Endothelial cell of umbilical vein (primary cell): ENCODE results near the gene FAM53A. TPM values are rescaled to one million over a fixed set of nuclear protein-coding genes. Genes with fewer than 3 reads are reported as not detected.

Experiments used
- BruUV-seq: library from RNA; stranded (reverse); fragments of 400-500 nt; replicated peaks from 2 replicates; lab custom pipeline; 2021; lab: Mats Ljungman, UMichigan
- CTCF ChIA-PET: fragments of 300-600, 350-600 bp; sonication (Branson Sonifier 250); formaldehyde crosslinking; loops from one replicate; lab custom pipeline; 2021; ENCODE audit warnings: antibody characterized with exemption, inconsistent platforms; lab: Charles Lee
- POLR2A ChIA-PET: fragments of 300-600, 350-600 bp; sonication (Branson Sonifier 250); formaldehyde crosslinking; loops from one replicate; lab custom pipeline; 2021; ENCODE audit warnings: antibody characterized with exemption, inconsistent platforms; lab: Charles Lee
- DNase-seq: peaks from one replicate; pipeline ENCODE4 v3.0.0-alpha.2; 2011; ENCODE audit warnings: low read depth, low spot score
- FAIRE-seq: peaks from 2 replicates; lab custom pipeline; 2011; peaks lifted over from hg19 to GRCh38; lab: Jason Lieb, UNC
- H2AFZ ChIP-seq: 2 replicates; pipeline ENCODE4 v1.6.0; 2012; ENCODE audit warnings: low read depth, low read length, control low read depth, inconsistent platforms
- H3K27ac ChIP-seq: 2 replicates; pipeline ENCODE4 v1.5.1; 2011; ENCODE audit warnings: low read depth, mild to moderate bottlenecking, control low read depth, low read length, moderate library complexity; ENCODE audit not compliant: insufficient read depth
- H3K27me3 ChIP-seq, 2 experiments: 2 replicates each; pipeline versions ENCODE4 v1.6.0 to v1.6.1; 2011; ENCODE audit warnings: low read length in 2 of 2, mixed read lengths in 1 of 2; ENCODE audit not compliant: control insufficient read depth in 2 of 2, insufficient read depth in 2 of 2
- H3K36me3 ChIP-seq, 2 experiments: 2 replicates in 1 of 2; 3 replicates in 1 of 2; pipeline ENCODE4 v1.5.1; 2011; ENCODE audit warnings: low read length in 2 of 2, mild to moderate bottlenecking in 1 of 2, moderate library complexity in 1 of 2; ENCODE audit not compliant: control insufficient read depth in 2 of 2, insufficient read depth in 2 of 2; ENCODE audit errors: extremely low read depth in 1 of 2
- H3K4me1 ChIP-seq: 3 replicates; pipeline ENCODE4 v1.5.1; 2011; ENCODE audit warnings: mild to moderate bottlenecking, low read length; ENCODE audit not compliant: control insufficient read depth, insufficient read depth; ENCODE audit errors: extremely low read depth
- H3K4me2 ChIP-seq: 2 replicates; pipeline ENCODE4 v1.6.1; 2011; ENCODE audit warnings: low read length, control low read depth, mixed read lengths; ENCODE audit not compliant: insufficient read depth
- H3K4me3 ChIP-seq, 3 experiments: fragments of 200-600 bp in 1 of 3; sonication (generic), shearing (Covaris generic) in 1 of 3; replicated peaks in 1 of 3; 2 replicates each; pipeline ENCODE4 v1.5.1; 2011 to 2016; ENCODE audit warnings: control low read depth in 3 of 3, low read length in 3 of 3, mild to moderate bottlenecking in 2 of 3, inconsistent platforms in 1 of 3, low read depth in 1 of 3, moderate library complexity in 1 of 3; ENCODE audit not compliant: insufficient read depth in 1 of 3
- H3K79me2 ChIP-seq: 2 replicates; pipeline ENCODE4 v1.6.0; 2012; ENCODE audit warnings: low read length, inconsistent platforms; ENCODE audit not compliant: control insufficient read depth, insufficient read depth
- H3K9ac ChIP-seq: replicated peaks from 2 replicates; pipeline ENCODE3; 2011; ENCODE audit warnings: low read length, control low read depth; ENCODE audit not compliant: insufficient read depth; ENCODE audit errors: extremely low read depth
- H3K9me1 ChIP-seq: replicated peaks from 3 replicates; pipeline ENCODE4 v1.6.0; 2011; ENCODE audit warnings: mild to moderate bottlenecking, low read length; ENCODE audit not compliant: control insufficient read depth, insufficient read depth; ENCODE audit errors: extremely low read depth
- H3K9me3 ChIP-seq: replicated peaks from 2 replicates; pipeline ENCODE4 v1.5.1; 2012; ENCODE audit warnings: low read length, inconsistent platforms; ENCODE audit not compliant: control insufficient read depth, insufficient read depth
- H4K20me1 ChIP-seq: replicated peaks from 2 replicates; pipeline ENCODE3; 2011; ENCODE audit warnings: mild to moderate bottlenecking, low read length; ENCODE audit not compliant: control insufficient read depth, insufficient read depth; ENCODE audit errors: extremely low read depth
- EZH2 ChIP-seq: IDR thresholded peaks from 2 replicates; pipeline ENCODE4 v1.6.1; 2012; ENCODE audit warnings: borderline replicate concordance, low read depth, mild to moderate bottlenecking, moderate library complexity, low read length, inconsistent platforms; ENCODE audit not compliant: severe bottlenecking
- FOS ChIP-seq: IDR thresholded peaks from 2 replicates; pipeline ENCODE4 v1.6.1; 2011; ENCODE audit warnings: mild to moderate bottlenecking, low read length, moderate library complexity, borderline replicate concordance; ENCODE audit not compliant: insufficient read depth
- GATA2 ChIP-seq: IDR thresholded peaks from 2 replicates; pipeline ENCODE4 v1.7.0; 2011; ENCODE audit warnings: low read depth, mild to moderate bottlenecking, moderate library complexity, mixed read lengths, low read length; ENCODE audit not compliant: insufficient read length, insufficient read depth
- JUN ChIP-seq: IDR thresholded peaks from 2 replicates; pipeline ENCODE4 v1.6.1; 2011; ENCODE audit warnings: borderline replicate concordance, low read depth; ENCODE audit not compliant: insufficient read length, insufficient read depth
- MYC ChIP-seq: IDR thresholded peaks from one replicate; pipeline ENCODE4 v1.6.1; 2011; ENCODE audit warnings: mild to moderate bottlenecking, low read depth, low read length
- POLR2A ChIP-seq: IDR thresholded peaks from 2 replicates; pipeline ENCODE4 v1.6.1; 2012; ENCODE audit warnings: low read depth, mild to moderate bottlenecking, control low read depth, low read length
- POLR2AphosphoS5 ChIP-seq: IDR thresholded peaks from 2 replicates; pipeline ENCODE4 v1.6.1; 2012; ENCODE audit warnings: low read depth, mild to moderate bottlenecking, control low read depth, low read length, moderate library complexity; ENCODE audit not compliant: insufficient read depth
- dilution Hi-C: fragments of 300-500 bp; cut with MboI; formaldehyde crosslinking; loops from one replicate; pipeline ENCODE4 v1.15.0; 2019; ENCODE audit warnings: low sequenced_read_pairs; ENCODE audit not compliant: extremely low pct_ligation_motif_present
- intact Hi-C: fragments of 100-400 bp; cut with micrococcal nuclease; formaldehyde crosslinking; loops from one replicate; pipeline ENCODE4 v1.10.0; 2022
- polyA plus RNA-seq, 4 experiments: library from polyadenylated mRNA; depleted of rRNA in 3 of 4; stranded (reverse) in 3 of 4; unstranded in 1 of 4; fragments of >200 nt; gene quantifications; 2 replicates each; pipeline versions ENCODE4 v1.2.1 to v1.2.3, GENCODE V29; 2011 to 2012; ENCODE audit warnings: missing spikeins in 1 of 4
- total RNA-seq: library from RNA; stranded (reverse); gene quantifications from 2 replicates; pipeline ENCODE4 v1.2.3, GENCODE V29; 2021
- TF ChIP-seq, protein P1 (sequence below): IDR thresholded peaks from 2 replicates; pipeline ENCODE4 v1.6.1; 2011; ENCODE audit not compliant: insufficient read depth, insufficient read length
- TF ChIP-seq, protein P2 (sequence below), 2 donors: IDR thresholded peaks; 1 replicate in 1 of 2; 2 replicates in 1 of 2; pipeline ENCODE4 v1.5.1; 2011; ENCODE audit warnings: low read length in 2 of 2, mild to moderate bottlenecking in 2 of 2, moderate library complexity in 2 of 2, control low read depth in 1 of 2, inconsistent platforms in 1 of 2, low read depth in 1 of 2; ENCODE audit not compliant: insufficient read depth in 1 of 2; ENCODE audit errors: extremely low read depth in 1 of 2

FAM53A gene
- total and polyA plus RNA-seq, 2 donors (not counting 3 experiments of a cell fraction or from before 2014, with no cell fraction given), result 1.3 to 1.7 TPM

DNA sequence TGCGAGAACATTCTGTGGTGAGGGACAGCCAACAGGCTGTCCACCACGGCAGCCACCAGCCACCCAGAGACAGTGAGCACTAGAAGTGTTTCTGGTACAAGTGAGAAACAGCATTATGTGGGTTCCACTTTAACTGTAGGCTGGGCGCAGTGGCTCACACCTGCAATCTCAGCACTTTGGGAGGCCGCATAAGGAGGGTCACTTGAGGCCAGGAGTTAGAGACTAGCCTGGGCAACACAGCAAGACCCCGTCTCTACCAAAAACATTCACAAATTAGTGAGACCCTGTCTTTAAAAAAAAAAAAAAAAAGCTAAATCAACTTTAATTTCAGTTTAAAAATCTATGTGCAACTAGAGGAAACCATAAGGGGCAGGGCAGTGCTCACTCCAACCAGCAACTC, 20.6 kb downstream of the FAM53A start:
- no peak for FAIRE-seq
- POLR2A ChIA-PET, result no interaction called here
- intact Hi-C loops, result no loop called here

More for the DNA sequence above, 20.6 kb downstream of the FAM53A start:
- no peaks in the 10 kb centered on the region for H3K9me3 ChIP-seq
- no peak overlapping the region for H2AFZ ChIP-seq
- no peaks in the 10 kb centered on the region for H3K79me2 ChIP-seq
- H3K27me3 ChIP-seq, result no peaks in the 10 kb centered on the region
- no peak overlapping the region for H3K4me2 ChIP-seq
- H3K36me3 ChIP-seq, result no peaks in the 10 kb centered on the region
- TF ChIP-seq POLR2AphosphoS5 (no peak), FOS (no peak), JUN (no peak), GATA2 (no peak), MYC (no peak), POLR2A (no peak), EZH2 (no peak)
- TF ChIP-seq, protein P1, sequence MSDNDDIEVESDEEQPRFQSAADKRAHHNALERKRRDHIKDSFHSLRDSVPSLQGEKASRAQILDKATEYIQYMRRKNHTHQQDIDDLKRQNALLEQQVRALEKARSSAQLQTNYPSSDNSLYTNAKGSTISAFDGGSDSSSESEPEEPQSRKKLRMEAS, result no peak
- TF ChIP-seq, protein P2, sequence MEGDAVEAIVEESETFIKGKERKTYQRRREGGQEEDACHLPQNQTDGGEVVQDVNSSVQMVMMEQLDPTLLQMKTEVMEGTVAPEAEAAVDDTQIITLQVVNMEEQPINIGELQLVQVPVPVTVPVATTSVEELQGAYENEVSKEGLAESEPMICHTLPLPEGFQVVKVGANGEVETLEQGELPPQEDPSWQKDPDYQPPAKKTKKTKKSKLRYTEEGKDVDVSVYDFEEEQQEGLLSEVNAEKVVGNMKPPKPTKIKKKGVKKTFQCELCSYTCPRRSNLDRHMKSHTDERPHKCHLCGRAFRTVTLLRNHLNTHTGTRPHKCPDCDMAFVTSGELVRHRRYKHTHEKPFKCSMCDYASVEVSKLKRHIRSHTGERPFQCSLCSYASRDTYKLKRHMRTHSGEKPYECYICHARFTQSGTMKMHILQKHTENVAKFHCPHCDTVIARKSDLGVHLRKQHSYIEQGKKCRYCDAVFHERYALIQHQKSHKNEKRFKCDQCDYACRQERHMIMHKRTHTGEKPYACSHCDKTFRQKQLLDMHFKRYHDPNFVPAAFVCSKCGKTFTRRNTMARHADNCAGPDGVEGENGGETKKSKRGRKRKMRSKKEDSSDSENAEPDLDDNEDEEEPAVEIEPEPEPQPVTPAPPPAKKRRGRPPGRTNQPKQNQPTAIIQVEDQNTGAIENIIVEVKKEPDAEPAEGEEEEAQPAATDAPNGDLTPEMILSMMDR (IDR thresholded peaks at IDR 0.05; ENCODE audit: extremely low read depth in 1 of 2, insufficient read depth in 1 of 2, low read depth in 1 of 2, low read length in 2 of 2), result no peak
- H4K20me1 ChIP-seq, result no peaks in the 10 kb centered on the region
- no peak overlapping the region for H3K4me3 ChIP-seq
- no peaks in the 10 kb centered on the region for H3K9me1 ChIP-seq
- no peaks in the 10 kb centered on the region for H3K4me1 ChIP-seq
- H3K9ac ChIP-seq, result no peak overlapping the region
- BruUV-seq, result no TSS peak
- dilution Hi-C loops, result no loop called here
- CTCF ChIA-PET, result interaction anchor here (1.0 kb wide), 1 partner anchor 30 kb away, joined by 3 read pairs; no protein-coding TSS in a partner anchor
- no peak for DNase-seq
- H3K27ac ChIP-seq, result no peak overlapping the region
